Psoas muscle (tissue), 8 donors: ENCODE data around the gene ACOXL. TPM values are rescaled to one million over a fixed set of nuclear protein-coding genes. Genes with fewer than 3 reads are reported as not detected.

Experiments used
- ATAC-seq, 4 donors: fragments of 200-7000 bp; cut with Tn5 transposase; one replicate each; pipeline ENCODE4 v1.9.1; 2020; ENCODE audit warnings: moderate library complexity in 3 of 4, mild to moderate bottlenecking in 2 of 4
- DNase-seq, 2 donors: peaks; one replicate each; pipeline ENCODE4 v3.0.0-alpha.2; 2020
- H3K27ac ChIP-seq: fragments of 200-600 bp; one replicate; pipeline ENCODE4 v1.8.0; 2022
- H3K27me3 ChIP-seq, 3 donors: fragments of 200-600 bp in 1 of 3; one replicate each; pipeline versions ENCODE4 v1.6.1 to v1.8.0; 2013 to 2022; ENCODE audit warnings: low read length in 2 of 3, mild to moderate bottlenecking in 2 of 3, moderate library complexity in 1 of 3; ENCODE audit not compliant: insufficient read depth in 3 of 3
- H3K36me3 ChIP-seq, 2 donors: fragments of 200-600 bp in 1 of 2; one replicate each; pipeline versions ENCODE4 v1.6.1 to v1.8.0; 2013 to 2022; ENCODE audit warnings: low read depth in 1 of 2, mild to moderate bottlenecking in 1 of 2, moderate library complexity in 1 of 2; ENCODE audit not compliant: insufficient read depth in 1 of 2
- H3K4me1 ChIP-seq: fragments of 200-600 bp; one replicate; pipeline ENCODE4 v1.8.0; 2022
- H3K4me3 ChIP-seq: fragments of 200-600 bp; one replicate; pipeline ENCODE4 v1.8.0; 2022; ENCODE audit warnings: mild to moderate bottlenecking
- H3K9me3 ChIP-seq: fragments of 200-600 bp; one replicate; pipeline ENCODE4 v1.8.0; 2022
- CTCF ChIP-seq: fragments of 200-600 bp; IDR thresholded peaks from one replicate; pipeline ENCODE4 v1.8.0; 2022; ENCODE audit warnings: antibody characterized with exemption
- WGBS, 3 donors: extraction: QIAGEN DNeasy Blood & Tissue Kit; methylation state at CpG; one replicate each; pipeline versions ENCODE4 v1.1.6 to v1.1.7; 2013; 5-methylcytosine and 5-hydroxymethylcytosine counted together
- intact Hi-C, 2 donors: fragments of 100-400 bp; cut with DNase I; formaldehyde crosslinking; loops; one replicate each; pipeline versions ENCODE4 v1.11.0 to v1.14.2; 2022
- polyA plus RNA-seq, 3 donors: library from polyadenylated mRNA; stranded (reverse); fragments of 200-250 nt; gene quantifications; one replicate each; pipeline ENCODE4 v1.2.3, GENCODE V29; 2013
- total RNA-seq, 4 donors: library from RNA; stranded (reverse); fragmentation: NEBNext Ultra II Directional in 2 of 4; extraction: Animal tissue kit (Norgen Biotek cat#: 25700) in 2 of 4; gene quantifications; one replicate each; pipeline versions ENCODE4 v1.2.1 to v1.2.4, GENCODE V29; 2021 to 2023
- donor health status: healthy with polysubstance abuse.
- donor health status: DM: no; HTN: no; CAD: no; lungs with moderate emphysema.
- donor health status: Bipolar disorder and iron deficiency.
- donor health status: healthy.
- donor health status: DM: yes; HTN: yes; CAD: no.
- donor health status: DM: no; HTN: no; CAD: no.
- donor health status: DM: no; HTN: no; CAD: no.
- donor health status: DM: yes; HTN: yes; CAD: no.

ACOXL gene
- total and polyA plus RNA-seq, 7 donors, result 0.01 TPM; not detected in 6

DNA sequence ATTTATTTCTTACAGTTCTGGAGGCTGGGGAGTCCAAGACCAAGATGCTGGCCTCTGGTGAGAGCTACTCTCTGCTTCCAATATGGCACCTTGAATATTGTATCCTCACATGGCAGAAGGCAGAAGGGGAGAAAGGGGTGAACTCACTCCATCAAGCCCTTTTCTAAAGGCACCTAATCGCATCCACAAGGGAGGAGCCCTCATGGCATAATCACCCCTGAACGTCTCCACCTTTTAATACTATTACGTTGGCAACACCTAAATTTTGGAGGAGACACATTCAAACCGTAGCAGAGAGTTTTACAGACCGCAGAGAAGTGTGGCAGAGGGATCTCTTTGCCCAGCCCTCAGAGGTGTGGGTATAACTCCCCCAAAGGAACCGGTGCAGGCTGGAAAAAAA, 245.8 kb downstream of the ACOXL start:
- H3K9me3 ChIP-seq, result no peaks in the 10 kb centered on the region
- intact Hi-C loops, result no loop called here
- ATAC-seq (no peak), DNase-seq (no peak)
- H3K36me3 ChIP-seq, result no peaks in the 10 kb centered on the region
- no peak overlapping the region for H3K4me3 ChIP-seq
- no peaks in the 10 kb centered on the region for H3K27me3 ChIP-seq
- no peak for TF ChIP-seq CTCF
- no peaks in the 10 kb centered on the region for H3K4me1 ChIP-seq
- 92 to 95% (median 93%) methylated on average over 6 of the region's 6 CpGs for WGBS, 3 donors
- H3K27ac ChIP-seq, result no peak overlapping the region

DNA sequence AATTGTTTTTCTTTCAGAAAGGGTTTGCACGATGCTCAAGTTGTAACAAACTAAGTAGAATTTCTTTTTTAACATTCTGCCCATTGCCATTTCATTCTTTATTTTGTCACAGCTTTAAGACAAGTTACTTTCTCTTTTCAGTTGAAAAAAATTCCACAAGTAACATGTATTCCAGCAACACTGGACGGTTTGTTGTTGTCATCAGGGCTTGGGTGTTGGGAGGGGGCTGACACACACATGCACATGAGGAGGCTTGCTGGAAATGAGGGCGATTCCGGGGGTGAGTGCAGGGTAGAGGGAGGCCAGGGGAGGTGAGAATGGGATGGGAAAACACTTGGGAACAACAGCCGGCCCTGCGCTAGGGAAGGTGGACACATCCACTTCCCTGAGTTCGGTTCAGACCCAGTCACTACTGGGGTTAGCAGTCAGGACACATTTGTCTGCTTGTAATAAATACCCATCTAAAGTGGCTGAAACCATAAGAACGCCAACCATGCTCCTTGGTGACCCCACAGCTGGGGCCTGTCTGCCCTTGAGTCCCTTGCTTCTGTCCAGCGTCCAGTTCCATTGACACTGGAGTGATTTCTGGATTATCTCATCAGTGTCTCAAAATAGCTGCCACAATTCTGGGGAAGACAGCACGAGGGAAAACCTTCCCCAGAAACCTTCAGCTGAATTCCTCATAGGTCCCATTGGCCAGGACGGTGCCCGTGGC, 246.5 kb downstream of the ACOXL start:
- no peaks in the 10 kb centered on the region for H3K27me3 ChIP-seq
- peak; percentile 63 to 87 (median 78) for ATAC-seq
- H3K4me1 ChIP-seq, result no peaks in the 10 kb centered on the region
- no peak for DNase-seq
- no peaks in the 10 kb centered on the region for H3K36me3 ChIP-seq
- no peak overlapping the region for H3K27ac ChIP-seq
- TF ChIP-seq CTCF, result no peak
- WGBS, 3 donors, result 57 to 60% (median 60%) methylated on average over 12 of the region's 12 CpGs
- H3K9me3 ChIP-seq, result no peaks in the 10 kb centered on the region
- intact Hi-C loops, result no loop called here
- H3K4me3 ChIP-seq, result no peak overlapping the region

- intact Hi-C loops, result no loop called here
- H3K4me3 ChIP-seq, result no peak overlapping the region
- no peaks in the 10 kb centered on the region for H3K4me1 ChIP-seq
- H3K27ac ChIP-seq, result no peak overlapping the region
- H3K27me3 ChIP-seq, result no peaks in the 10 kb centered on the region
- no peak for TF ChIP-seq CTCF
- no peaks in the 10 kb centered on the region for H3K36me3 ChIP-seq
- no peaks in the 10 kb centered on the region for H3K9me3 ChIP-seq
- ATAC-seq (no peak), DNase-seq (no peak)
- WGBS, 3 donors, result 92 to 95% (median 92%) methylated on average over 10 of the region's 10 CpGs
Measured at GRCh38 chr2:110979471-110980338, 247.3 kb downstream of the ACOXL start.

DNA sequence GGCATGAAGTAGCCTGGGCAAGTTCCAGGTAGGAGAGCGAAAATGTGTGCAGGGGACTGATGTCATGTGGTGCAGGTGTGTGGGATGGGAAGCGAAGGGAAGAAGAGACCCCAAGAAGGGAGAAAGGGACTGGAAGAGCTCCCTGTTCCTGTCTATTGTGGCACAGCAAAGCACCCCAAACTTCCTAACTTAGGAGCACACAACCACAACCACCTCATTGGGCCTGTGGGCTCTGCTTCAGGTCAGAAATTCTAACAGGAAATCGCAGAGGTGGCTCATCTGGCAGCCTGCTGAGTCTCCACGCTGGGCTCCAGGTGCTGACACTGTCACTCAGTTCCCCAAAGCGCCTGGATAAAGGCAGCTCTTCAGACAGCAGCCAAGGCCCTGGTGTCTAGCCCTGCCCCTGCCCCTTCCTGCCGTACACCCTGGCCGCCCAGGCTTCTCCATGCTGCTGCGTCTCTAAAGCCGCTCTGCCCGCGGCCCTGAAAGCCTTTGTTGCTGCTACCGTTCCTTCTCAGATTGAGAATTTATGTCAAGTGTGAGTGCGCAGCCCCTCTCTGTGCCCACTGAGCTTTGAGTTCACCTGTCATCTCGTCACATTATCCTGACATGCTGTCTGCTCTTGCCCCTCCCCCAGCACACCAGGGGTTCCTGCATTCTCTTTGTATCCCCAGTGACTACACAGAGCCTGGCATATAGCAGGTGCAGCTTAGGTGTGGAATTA, 248.1 kb downstream of the ACOXL start:
- no peaks in the 10 kb centered on the region for H3K36me3 ChIP-seq
- no peaks in the 10 kb centered on the region for H3K9me3 ChIP-seq
- H3K4me1 ChIP-seq, result no peaks in the 10 kb centered on the region
- DNase-seq (no peak), ATAC-seq (no peak)
- no peaks in the 10 kb centered on the region for H3K27me3 ChIP-seq
- no peak overlapping the region for H3K27ac ChIP-seq
- H3K4me3 ChIP-seq, result no peak overlapping the region
- WGBS, 3 donors, result 86 to 89% (median 86%) methylated on average over 14 of the region's 14 CpGs
- no peak for TF ChIP-seq CTCF
- intact Hi-C loops, result no loop called here
